Small intestine (tissue), 7 donors: Measurements from ENCODE around the gene MAML2. TPM values are rescaled to one million over a fixed set of nuclear protein-coding genes. Genes with fewer than 3 reads are reported as not detected.

Experiments
- DNase-seq, 2 donors: peaks; one replicate each; pipeline versions ENCODE4 v3.0.0 to v3.0.0-alpha.2; 2013
- FAIRE-seq: peaks from 2 replicates; lab custom pipeline; 2012; peaks lifted over from hg19 to GRCh38; lab: Jason Lieb, UNC
- H3K27ac ChIP-seq, 3 donors: one replicate each; pipeline ENCODE4 v1.5.1; 2013; ENCODE audit warnings: low read length in 2 of 3, mild to moderate bottlenecking in 2 of 3, control low read depth in 1 of 3, inconsistent platforms in 1 of 3, low read depth in 1 of 3, moderate library complexity in 1 of 3
- H3K27me3 ChIP-seq, 3 donors: one replicate each; pipeline ENCODE4 v1.6.1; 2013; ENCODE audit warnings: low read length in 3 of 3, inconsistent platforms in 1 of 3; ENCODE audit not compliant: control insufficient read depth in 3 of 3, insufficient read depth in 3 of 3
- H3K36me3 ChIP-seq, 3 donors: one replicate each; pipeline ENCODE4 v1.6.1; 2013; ENCODE audit warnings: low read length in 3 of 3, inconsistent platforms in 1 of 3, low read depth in 1 of 3, mild to moderate bottlenecking in 1 of 3, moderate library complexity in 1 of 3; ENCODE audit not compliant: control insufficient read depth in 3 of 3, insufficient read depth in 2 of 3
- H3K4me1 ChIP-seq, 3 donors: one replicate each; pipeline ENCODE4 v1.6.1; 2013; ENCODE audit warnings: low read length in 2 of 3, inconsistent platforms in 1 of 3, low read depth in 1 of 3, mild to moderate bottlenecking in 1 of 3, moderate library complexity in 1 of 3; ENCODE audit not compliant: control insufficient read depth in 3 of 3, insufficient read depth in 2 of 3
- H3K4me3 ChIP-seq, 3 donors: one replicate each; pipeline ENCODE4 v1.5.1; 2013; ENCODE audit warnings: low read length in 3 of 3, control low read depth in 1 of 3, inconsistent platforms in 1 of 3, low read depth in 1 of 3, mild to moderate bottlenecking in 1 of 3, moderate library complexity in 1 of 3
- H3K9me3 ChIP-seq, 2 donors: one replicate each; pipeline ENCODE4 v1.6.1; 2013; ENCODE audit warnings: low read depth in 1 of 2, low read length in 1 of 2; ENCODE audit not compliant: control insufficient read depth in 2 of 2, insufficient read depth in 1 of 2
- WGBS, 3 donors: extraction: QIAGEN DNeasy Blood & Tissue Kit; methylation state at CpG; one replicate each; pipeline ENCODE4 v1.1.7; 2013; 5-methylcytosine and 5-hydroxymethylcytosine counted together
- polyA plus RNA-seq, 4 donors: library from polyadenylated mRNA; stranded (reverse) in 3 of 4; unstranded in 1 of 4; fragments of 200-250 nt in 3 of 4; fragments of 120-200 nt in 1 of 4; gene quantifications; one replicate each; pipeline versions ENCODE4 v1.2.1 to v1.2.3, GENCODE V29; 2013
- donor health status: healthy with polysubstance abuse.
- donor health status: control.
- donor health status: control.
- donor health status: Bipolar disorder and iron deficiency.
- donor health status: healthy.

Gene MAML2
- polyA plus RNA-seq, 4 donors, result 0.45 to 11.6 (median 1.6) TPM

DNA sequence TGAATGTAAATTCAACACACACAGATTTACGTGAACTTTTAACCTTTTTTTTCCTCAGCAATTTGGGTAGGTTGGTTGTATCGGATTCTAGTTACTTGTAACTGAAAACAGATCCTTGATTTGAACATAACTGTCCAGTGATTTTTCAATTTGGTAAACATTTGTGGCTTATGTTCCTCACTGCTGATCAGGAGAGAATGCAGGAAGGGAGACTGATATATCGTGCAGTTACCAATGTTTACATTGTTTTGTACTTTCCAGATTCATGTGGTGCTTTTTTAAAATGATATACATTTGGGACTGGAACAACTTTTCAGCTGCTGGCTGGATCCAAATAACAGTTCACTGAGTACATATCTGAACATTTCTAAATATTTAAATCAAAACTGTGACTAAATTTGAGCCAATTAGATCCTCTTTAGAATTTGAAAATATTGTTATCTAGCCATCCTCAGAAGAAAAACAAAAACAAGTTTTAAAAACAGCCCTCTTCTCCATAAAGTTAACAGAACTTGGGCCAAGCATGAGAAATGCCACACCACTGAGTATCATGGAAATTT, 334.8 kb downstream of the MAML2 start:
- no peak overlapping the region for H3K27ac ChIP-seq
- H3K9me3 ChIP-seq, result peaks cover 0 to 4% of the 10 kb centered on the region in 2 donors
- no peak for FAIRE-seq
- H3K4me3 ChIP-seq, result no peak overlapping the region
- H3K36me3 ChIP-seq, result no peaks in the 10 kb centered on the region
- peaks cover 0 to 11% (median 9%) of the 10 kb centered on the region in 3 donors for H3K4me1 ChIP-seq
- no peaks in the 10 kb centered on the region for H3K27me3 ChIP-seq
- 57 to 72% (median 62%) methylated on average over 3 of the region's 3 CpGs for WGBS, 3 donors
- no peak for DNase-seq

- no peaks in the 10 kb centered on the region for H3K4me1 ChIP-seq
- DNase-seq, result no peak
- no peak overlapping the region for H3K4me3 ChIP-seq
- no peaks in the 10 kb centered on the region for H3K36me3 ChIP-seq
- no peaks in the 10 kb centered on the region for H3K27me3 ChIP-seq
- H3K9me3 ChIP-seq, result peaks cover 0 to 4% of the 10 kb centered on the region in 2 donors
- no peak for FAIRE-seq
- no peak overlapping the region for H3K27ac ChIP-seq
Measured at GRCh38 chr11:96006037-96006436, 337.0 kb downstream of the MAML2 start.

- Histone ChIP-seq H3K27me3 (no peaks in the 10 kb centered on the region), H3K4me1 (no peaks in the 10 kb centered on the region), H3K4me3 (no peak overlapping the region), H3K36me3 (no peaks in the 10 kb centered on the region), H3K27ac (no peak overlapping the region), H3K9me3 (peaks cover 0 to 4% of the 10 kb centered on the region in 2 donors)
- 93 to 98% (median 94%) methylated on average over 1 of the region's 1 CpG for WGBS, 3 donors
- FAIRE-seq, result no peak
- DNase-seq, result no peak
Measured at GRCh38 chr11:96004862-96005261, 338.1 kb downstream of the MAML2 start.

- 88 to 100% (median 98%) methylated on average over 1 of the region's 1 CpG for WGBS, 3 donors
- Histone ChIP-seq H3K27me3 (no peaks in the 10 kb centered on the region), H3K9me3 (peaks cover 0 to 4% of the 10 kb centered on the region in 2 donors), H3K27ac (no peak overlapping the region), H3K36me3 (no peaks in the 10 kb centered on the region), H3K4me1 (peaks cover 0 to 3% (median 0%) of the 10 kb centered on the region in 3 donors), H3K4me3 (no peak overlapping the region)
- FAIRE-seq (no peak), DNase-seq (no peak)
Measured at GRCh38 chr11:96002754-96003290, 340.2 kb downstream of the MAML2 start.

- no peak overlapping the region for H3K27ac ChIP-seq
Measured at GRCh38 chr11:96002339-96002738, 340.7 kb downstream of the MAML2 start.

DNA sequence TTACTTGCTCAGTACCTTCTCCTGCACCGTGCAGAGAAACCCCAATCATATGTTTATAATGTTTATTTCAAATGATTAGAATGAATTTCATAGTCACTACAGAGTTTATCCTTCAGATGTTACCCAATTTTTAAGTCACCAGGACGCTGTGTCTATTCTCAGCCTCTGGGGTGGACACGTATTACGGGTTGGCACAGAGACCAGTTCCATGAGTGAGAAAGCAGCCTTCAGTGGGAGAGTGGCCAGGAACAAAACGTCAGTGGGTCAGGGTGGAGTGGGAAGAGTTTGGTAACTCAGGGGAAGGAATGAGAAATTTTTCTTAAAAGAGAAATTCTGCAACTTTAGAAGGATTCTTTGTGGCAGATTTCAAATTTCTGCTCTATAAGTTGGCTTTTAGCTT, 342.0 kb downstream of the MAML2 start:
- Histone ChIP-seq H3K36me3 (no peaks in the 10 kb centered on the region), H3K4me1 (peaks cover 0 to 3% (median 0%) of the 10 kb centered on the region in 3 donors), H3K4me3 (no peak overlapping the region), H3K27ac (peak overlapping the region in 1 of 3 donors; percentile 9), H3K9me3 (peaks cover 0 to 4% of the 10 kb centered on the region in 2 donors), H3K27me3 (no peaks in the 10 kb centered on the region)
- FAIRE-seq (no peak), DNase-seq (no peak)
- 61 to 87% (median 80%) methylated on average over 5 of the region's 5 CpGs for WGBS, 3 donors

More at GRCh38 chr11:96002339-96002738, 340.7 kb downstream of the MAML2 start:
- no peaks in the 10 kb centered on the region for H3K27me3 ChIP-seq
- no peak for DNase-seq
- peaks cover 0 to 4% of the 10 kb centered on the region in 2 donors for H3K9me3 ChIP-seq
- H3K36me3 ChIP-seq, result no peaks in the 10 kb centered on the region
- H3K4me1 ChIP-seq, result peaks cover 0 to 3% (median 0%) of the 10 kb centered on the region in 3 donors
- 74 to 91% (median 79%) methylated on average over 2 of the region's 2 CpGs for WGBS, 3 donors
- H3K4me3 ChIP-seq, result no peak overlapping the region
- FAIRE-seq, result no peak

DNA sequence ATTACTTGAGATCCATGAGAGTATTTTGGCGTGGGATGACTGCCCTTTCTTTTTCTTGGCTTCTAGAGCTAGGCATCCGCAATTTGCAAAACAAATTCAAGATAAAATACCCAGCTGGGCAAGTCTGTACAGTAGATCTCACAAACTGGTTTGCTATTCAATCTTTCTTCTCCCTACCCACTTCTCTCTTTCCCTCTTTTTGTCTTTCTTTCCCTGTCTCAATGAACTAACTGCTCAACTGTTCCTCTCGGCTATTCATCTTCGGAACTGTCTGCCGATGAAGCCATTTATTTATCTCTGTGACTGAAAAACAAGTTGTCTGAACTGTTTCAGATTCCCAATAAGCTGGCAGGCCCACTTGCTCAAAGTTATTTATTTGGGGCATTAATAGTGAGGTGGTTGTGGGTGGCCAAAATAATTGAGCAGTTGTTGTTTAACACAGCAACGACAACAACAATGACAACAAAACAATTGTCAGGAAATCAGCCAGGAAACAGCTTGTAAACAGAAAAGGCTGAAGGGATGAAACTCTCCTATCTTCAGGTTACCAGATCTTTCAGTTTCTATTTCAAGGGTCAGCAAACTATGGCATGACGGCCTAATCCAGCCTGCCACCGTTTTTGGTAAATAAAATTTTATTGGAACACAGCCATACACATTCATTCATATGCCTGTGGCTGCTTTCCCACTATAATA, 343.1 kb downstream of the MAML2 start:
- H3K4me1 ChIP-seq, result peaks cover 0 to 3% (median 0%) of the 10 kb centered on the region in 3 donors
- peaks cover 0 to 3% of the 10 kb centered on the region in 2 donors for H3K9me3 ChIP-seq
- no peaks in the 10 kb centered on the region for H3K36me3 ChIP-seq
- FAIRE-seq (no peak), DNase-seq (no peak)
- peak overlapping the region in 2 of 3 donors; percentile 50 to 88 for H3K27ac ChIP-seq
- WGBS, 3 donors, result 42 to 60% (median 44%) methylated on average over 8 of the region's 8 CpGs
- no peak overlapping the region for H3K4me3 ChIP-seq
- no peaks in the 10 kb centered on the region for H3K27me3 ChIP-seq

GRCh38 chr11:95996621-95997235, 346.3 kb downstream of the MAML2 start:
- Histone ChIP-seq H3K36me3 (no peaks in the 10 kb centered on the region), H3K27ac (no peak overlapping the region), H3K27me3 (no peaks in the 10 kb centered on the region), H3K4me1 (peaks cover 0 to 10% (median 3%) of the 10 kb centered on the region in 3 donors), H3K4me3 (no peak overlapping the region), H3K9me3 (no peaks in the 10 kb centered on the region)
- DNase-seq (no peak), FAIRE-seq (no peak)
- WGBS, 3 donors, result 89 to 92% (median 90%) methylated on average over 4 of the region's 4 CpGs
